H9 (cell line): ENCODE measurements around the gene SRGAP1. TPM values are rescaled to one million over a fixed set of nuclear protein-coding genes. Genes with fewer than 3 reads are reported as not detected.

Source experiments
- DNase-seq: peaks from one replicate; pipeline ENCODE4 v3.0.0-alpha.2; 2017
- H2AFZ ChIP-seq: one replicate; pipeline ENCODE4 v1.6.1; 2013; ENCODE audit warnings: mild to moderate bottlenecking, low read length, control low read depth, moderate library complexity
- H2AK5ac ChIP-seq: 2 replicates; pipeline ENCODE4 v1.6.1; 2013; ENCODE audit warnings: low read length, control low read depth, mixed read lengths; ENCODE audit not compliant: insufficient read length
- H2BK120ac ChIP-seq: one replicate; pipeline ENCODE4 v1.6.1; 2013; ENCODE audit warnings: low read depth, mild to moderate bottlenecking, low read length, control low read depth, inconsistent platforms; ENCODE audit not compliant: poor library complexity, severe bottlenecking
- H2BK12ac ChIP-seq: 2 replicates; pipeline ENCODE4 v1.6.1; 2013; ENCODE audit warnings: low read length, control low read depth, mixed read lengths, low read depth; ENCODE audit not compliant: insufficient read length
- H2BK15ac ChIP-seq: 2 replicates; pipeline ENCODE4 v1.6.1; 2013; ENCODE audit warnings: low read depth, low read length, control low read depth
- H2BK20ac ChIP-seq: one replicate; pipeline ENCODE4 v1.6.1; 2013; ENCODE audit warnings: low read depth, mild to moderate bottlenecking, low read length, control low read depth, inconsistent platforms; ENCODE audit not compliant: poor library complexity, severe bottlenecking
- H2BK5ac ChIP-seq: 2 replicates; pipeline ENCODE4 v1.6.1; 2013; ENCODE audit warnings: low read length, control low read depth, mixed read lengths; ENCODE audit not compliant: insufficient read length
- H3K14ac ChIP-seq: 2 replicates; pipeline ENCODE4 v1.6.1; 2013; ENCODE audit warnings: low read length, control low read depth; ENCODE audit not compliant: insufficient read depth
- H3K18ac ChIP-seq: 2 replicates; pipeline ENCODE4 v1.6.1; 2013; ENCODE audit warnings: low read depth, mild to moderate bottlenecking, mixed read lengths, low read length, control low read depth; ENCODE audit not compliant: insufficient read length
- H3K23ac ChIP-seq: 2 replicates; pipeline ENCODE4 v1.6.1; 2013; ENCODE audit warnings: low read length, control low read depth, mixed read lengths, low read depth; ENCODE audit not compliant: insufficient read length
- H3K23me2 ChIP-seq: 2 replicates; pipeline ENCODE4 v1.6.1; 2013; ENCODE audit warnings: low read depth, mild to moderate bottlenecking, mixed read lengths, low read length, control low read depth; ENCODE audit not compliant: insufficient read length, poor library complexity, severe bottlenecking
- H3K27ac ChIP-seq: 2 replicates; pipeline ENCODE4 v1.5.1; 2013; ENCODE audit warnings: low read length, control low read depth, mixed read lengths, low read depth; ENCODE audit not compliant: insufficient read length
- H3K27me3 ChIP-seq: 2 replicates; pipeline ENCODE4 v1.6.1; 2013; ENCODE audit warnings: low read length, control low read depth, inconsistent platforms; ENCODE audit not compliant: insufficient read depth
- H3K4ac ChIP-seq: 2 replicates; pipeline ENCODE4 v1.6.1; 2013; ENCODE audit warnings: low read depth, mild to moderate bottlenecking, control low read depth, inconsistent platforms, low read length, moderate library complexity
- H3K4me1 ChIP-seq: 2 replicates; pipeline ENCODE4 v1.6.1; 2013; ENCODE audit warnings: low read length, control low read depth, inconsistent platforms; ENCODE audit not compliant: insufficient read depth
- H3K4me2 ChIP-seq: 2 replicates; pipeline ENCODE4 v1.6.1; 2013; ENCODE audit warnings: low read length, control low read depth, mixed read lengths; ENCODE audit not compliant: insufficient read length, insufficient read depth
- H3K56ac ChIP-seq: 2 replicates; pipeline ENCODE4 v1.6.1; 2013; ENCODE audit warnings: low read depth, mild to moderate bottlenecking, mixed read lengths, low read length, control low read depth; ENCODE audit not compliant: insufficient read length
- H3K79me1 ChIP-seq: 2 replicates; pipeline ENCODE4 v1.6.1; 2013; ENCODE audit warnings: low read depth, mild to moderate bottlenecking, moderate library complexity, low read length, control low read depth, inconsistent platforms; ENCODE audit not compliant: insufficient read depth, poor library complexity, severe bottlenecking
- H3K79me2 ChIP-seq: 2 replicates; pipeline ENCODE4 v1.6.1; 2013; ENCODE audit warnings: low read length, control low read depth, inconsistent platforms; ENCODE audit not compliant: insufficient read depth
- H3K9ac ChIP-seq: 2 replicates; pipeline ENCODE4 v1.6.1; 2013; ENCODE audit warnings: low read length, control low read depth, mixed read lengths; ENCODE audit not compliant: insufficient read length; ENCODE audit errors: extremely low read depth
- H3K9me3 ChIP-seq: one replicate; pipeline ENCODE4 v1.6.1; 2013; ENCODE audit warnings: low read depth, low read length, inconsistent platforms; ENCODE audit not compliant: control insufficient read depth
- H3T11ph ChIP-seq: one replicate; pipeline ENCODE4 v1.6.1; 2013; ENCODE audit warnings: mild to moderate bottlenecking, low read length, control low read depth, inconsistent platforms
- H4K20me1 ChIP-seq: one replicate; pipeline ENCODE4 v1.6.1; 2013; ENCODE audit not compliant: control insufficient read depth, insufficient read length, insufficient read depth
- H4K5ac ChIP-seq: 2 replicates; pipeline ENCODE4 v1.6.1; 2013; ENCODE audit warnings: low read depth, mild to moderate bottlenecking, mixed read lengths, low read length, control low read depth; ENCODE audit not compliant: insufficient read length
- H4K8ac ChIP-seq: replicated peaks from 2 replicates; pipeline ENCODE4 v1.6.1; 2013; ENCODE audit warnings: low read length, control low read depth, mixed read lengths, low read depth; ENCODE audit not compliant: insufficient read length
- H4K91ac ChIP-seq: 2 replicates; pipeline ENCODE4 v1.6.1; 2013; ENCODE audit warnings: low read depth, mild to moderate bottlenecking, moderate library complexity, mixed read lengths, low read length, control low read depth; ENCODE audit not compliant: insufficient read length
- H3K27ac Mint-ChIP-seq, 3 experiments: 2 replicates in 2 of 3; 3 replicates in 1 of 3; pipeline ENCODE4 v1.8.0; 2020 to 2021; ENCODE audit warnings: mixed read lengths in 3 of 3, mild to moderate bottlenecking in 1 of 3, moderate library complexity in 1 of 3
- H3K27me3 Mint-ChIP-seq: 2 replicates; pipeline ENCODE4 v1.8.0; 2021; ENCODE audit warnings: low read depth, mild to moderate bottlenecking, moderate library complexity, mixed read lengths
- H3K36me3 Mint-ChIP-seq, 3 experiments: 2 replicates in 2 of 3; 3 replicates in 1 of 3; pipeline ENCODE4 v1.8.0; 2020 to 2021; ENCODE audit warnings: low read depth in 3 of 3, mixed read lengths in 3 of 3; ENCODE audit not compliant: insufficient read depth in 1 of 3
- H3K4me1 Mint-ChIP-seq, 2 experiments: 2 replicates each; pipeline ENCODE4 v1.8.0; 2020; ENCODE audit warnings: mixed read lengths in 2 of 2
- H3K4me3 Mint-ChIP-seq, 2 experiments: 2 replicates in 1 of 2; 3 replicates in 1 of 2; pipeline ENCODE4 v1.8.0; 2020 to 2021; ENCODE audit warnings: mild to moderate bottlenecking in 2 of 2, mixed read lengths in 2 of 2, moderate library complexity in 1 of 2
- H3K9me3 Mint-ChIP-seq, 2 experiments: 2 replicates in 1 of 2; 3 replicates in 1 of 2; pipeline ENCODE4 v1.8.0; 2020; ENCODE audit warnings: mild to moderate bottlenecking in 2 of 2, mixed read lengths in 2 of 2, moderate library complexity in 1 of 2
- CTCF ChIP-seq: fragments of 200-600 bp; sonication (generic); conservative IDR thresholded peaks from 3 replicates; pipeline ENCODE4 v1.8.0; 2021; ENCODE audit warnings: antibody characterized with exemption, mild to moderate bottlenecking
- WGBS: extraction: QIAGEN DNeasy Blood & Tissue Kit; methylation state at CpG from one replicate; pipeline ENCODE4 v1.1.7; 2013; ENCODE audit warnings: missing lambda C conversion rate, low lambda C conversion rate, mixed read lengths; ENCODE audit not compliant: insufficient read length; ENCODE audit errors: extremely low coverage; 5-methylcytosine and 5-hydroxymethylcytosine counted together
- total RNA-seq: library from RNA; stranded (reverse); gene quantifications from 2 replicates; pipeline ENCODE4 v1.2.1, GENCODE V29; 2021

The SRGAP1 gene
- total RNA-seq, 1 experiment from 2014 or later, result 4.8 TPM

- Mint-ChIP-seq H3K27me3 (no peaks in the 10 kb centered on the region), H3K9me3 (no peaks in the 10 kb centered on the region), H3K4me3 (no peak overlapping the region), H3K36me3 (peaks cover 0 to 4% (median 3%) of the 10 kb centered on the region in 3 experiments; a peak in 1 of 7 replicates), H3K27ac (no peak overlapping the region), H3K4me1 (no peaks in the 10 kb centered on the region)
- Histone ChIP-seq H3K79me1 (no peaks in the 10 kb centered on the region), H3K14ac (no peak overlapping the region), H3K9me3 (no peaks in the 10 kb centered on the region), H2BK12ac (no peak overlapping the region), H2AFZ (no peak overlapping the region), H3T11ph (no peak overlapping the region), H4K5ac (no peak overlapping the region), H3K4ac (no peak overlapping the region), H3K18ac (no peak overlapping the region), H4K91ac (no peak overlapping the region), H3K4me1 (no peaks in the 10 kb centered on the region), H3K56ac (no peak overlapping the region), H3K9ac (no peak overlapping the region), H3K4me2 (no peak overlapping the region), H4K8ac (no peak overlapping the region), H2AK5ac (no peak overlapping the region), H2BK5ac (no peak overlapping the region), H3K23me2 (no peaks in the 10 kb centered on the region), H2BK15ac (no peak overlapping the region), H3K79me2 (no peaks in the 10 kb centered on the region), H3K27ac (no peak overlapping the region), H2BK20ac (no peak overlapping the region), H3K27me3 (no peaks in the 10 kb centered on the region), H4K20me1 (no peaks in the 10 kb centered on the region), H2BK120ac (no peak overlapping the region), H3K23ac (no peak overlapping the region)
- peak; percentile 57 for TF ChIP-seq CTCF
- WGBS, result no CpG with 5 or more reads among the region's 6 CpGs
- DNase-seq, result no peak
Measured at GRCh38 chr12:63802012-63802608, 42.4 kb upstream of the SRGAP1 start.
